HepG2 (cell line): Measurements from ENCODE around the gene ULK4. TPM values are rescaled to one million over a fixed set of nuclear protein-coding genes. Genes with fewer than 3 reads are reported as not detected.

ENCODE experiments used
- DR1 ChIP-seq: sonication (generic); formaldehyde crosslinking; IDR thresholded peaks from 2 replicates; pipeline ENCODE4 v1.8.0; 2021; ENCODE audit warnings: mild to moderate bottlenecking, missing genetic modification reagents, inconsistent platforms
- GLI4 ChIP-seq: sonication (generic); formaldehyde crosslinking; IDR thresholded peaks from 2 replicates; pipeline ENCODE4 v1.5.1; 2020; ENCODE audit warnings: missing genetic modification reagents, mild to moderate bottlenecking, moderate library complexity, borderline replicate concordance
- HES4 ChIP-seq: sonication (generic); formaldehyde crosslinking; IDR thresholded peaks from 2 replicates; pipeline ENCODE4 v1.9.0; 2021; ENCODE audit warnings: mild to moderate bottlenecking, missing genetic modification reagents, borderline replicate concordance
- ISX ChIP-seq: sonication (generic); formaldehyde crosslinking; conservative IDR thresholded peaks from 2 replicates; pipeline ENCODE4 v1.5.0; 2020; ENCODE audit warnings: missing genetic modification reagents
- NR2F1 ChIP-seq, 2 experiments: fragments of 450-650 bp in 1 of 2; formaldehyde crosslinking in 1 of 2; IDR thresholded peaks; 2 replicates each; pipeline versions ENCODE4 v1.5.0 to v1.6.1; 2016 to 2020; ENCODE audit warnings: mild to moderate bottlenecking in 1 of 2, missing compliant biosample characterization in 1 of 2, missing genetic modification reagents in 1 of 2, moderate library complexity in 1 of 2
- SAFB2 ChIP-seq: sonication (generic); formaldehyde crosslinking; IDR thresholded peaks from 2 replicates; pipeline ENCODE4 v1.5.1; 2020; ENCODE audit warnings: missing genetic modification reagents, low read depth, mild to moderate bottlenecking, borderline replicate concordance
- ZNF232 ChIP-seq: sonication (generic); formaldehyde crosslinking; IDR thresholded peaks from 2 replicates; pipeline ENCODE4 v1.4.0; 2020; ENCODE audit warnings: missing genetic modification reagents, borderline replicate concordance
- ZNF354B ChIP-seq: sonication (generic); formaldehyde crosslinking; IDR thresholded peaks from 2 replicates; pipeline ENCODE4 v1.8.0; 2022; ENCODE audit warnings: mild to moderate bottlenecking, missing genetic modification reagents
- ZNF589 ChIP-seq: sonication (generic); formaldehyde crosslinking; conservative IDR thresholded peaks from 2 replicates; pipeline ENCODE4 v1.8.0; 2022; ENCODE audit warnings: mild to moderate bottlenecking, moderate library complexity, missing genetic modification reagents
- ZNF766 ChIP-seq: sonication (generic); formaldehyde crosslinking; IDR thresholded peaks from 2 replicates; pipeline ENCODE4 v1.5.0; 2020; ENCODE audit warnings: missing genetic modification reagents, borderline replicate concordance
- ZSCAN9 ChIP-seq: IDR thresholded peaks from 2 replicates; pipeline ENCODE4 v1.6.1; 2016; ENCODE audit warnings: borderline replicate concordance
- polyA plus RNA-seq, 8 experiments: library from polyadenylated mRNA; depleted of rRNA in 3 of 8; stranded (reverse) in 7 of 8; unstranded in 1 of 8; fragments of >200 nt; fragmentation: Illumina TruSeq in 4 of 8; extraction: Trizol in 4 of 8; gene quantifications; 2 replicates each; pipeline versions ENCODE4 v1.2.1 to v1.2.3, GENCODE V29; 2011 to 2016; ENCODE audit warnings: low read depth in 4 of 8, missing spikeins in 1 of 8, mixed read lengths in 1 of 8; ENCODE audit not compliant: insufficient read depth in 1 of 8
- total RNA-seq, 5 experiments: library from RNA; depleted of rRNA; stranded (reverse); fragments of >200 nt; fragmentation: Illumina TruSeq; extraction: Trizol; gene quantifications; 2 replicates each; pipeline ENCODE4 v1.2.3, GENCODE V29; 2016; ENCODE audit warnings: low read depth in 1 of 5
- TF ChIP-seq, protein P1 (sequence below): sonication (generic); formaldehyde crosslinking; IDR thresholded peaks from 2 replicates; pipeline ENCODE4 v1.4.0; 2020; ENCODE audit warnings: low read depth, missing genetic modification reagents
- TF ChIP-seq, protein P2 (sequence below): sonication (generic); formaldehyde crosslinking; conservative IDR thresholded peaks from 2 replicates; pipeline ENCODE4 v1.4.0; 2020; ENCODE audit warnings: missing genetic modification reagents
- TF ChIP-seq, protein P3 (sequence below): sonication (generic); formaldehyde crosslinking; IDR thresholded peaks from one replicate; pipeline ENCODE4 v1.5.1; 2020; ENCODE audit warnings: mild to moderate bottlenecking, missing genetic modification reagents; ENCODE audit errors: not compliant biosample characterization

ULK4 gene
- total and polyA plus RNA-seq, 2 of the 13 experiments (the other 11 are each of a cell fraction or from before 2014, with no cell fraction given), result 6.7 to 11.8 TPM

DNA sequence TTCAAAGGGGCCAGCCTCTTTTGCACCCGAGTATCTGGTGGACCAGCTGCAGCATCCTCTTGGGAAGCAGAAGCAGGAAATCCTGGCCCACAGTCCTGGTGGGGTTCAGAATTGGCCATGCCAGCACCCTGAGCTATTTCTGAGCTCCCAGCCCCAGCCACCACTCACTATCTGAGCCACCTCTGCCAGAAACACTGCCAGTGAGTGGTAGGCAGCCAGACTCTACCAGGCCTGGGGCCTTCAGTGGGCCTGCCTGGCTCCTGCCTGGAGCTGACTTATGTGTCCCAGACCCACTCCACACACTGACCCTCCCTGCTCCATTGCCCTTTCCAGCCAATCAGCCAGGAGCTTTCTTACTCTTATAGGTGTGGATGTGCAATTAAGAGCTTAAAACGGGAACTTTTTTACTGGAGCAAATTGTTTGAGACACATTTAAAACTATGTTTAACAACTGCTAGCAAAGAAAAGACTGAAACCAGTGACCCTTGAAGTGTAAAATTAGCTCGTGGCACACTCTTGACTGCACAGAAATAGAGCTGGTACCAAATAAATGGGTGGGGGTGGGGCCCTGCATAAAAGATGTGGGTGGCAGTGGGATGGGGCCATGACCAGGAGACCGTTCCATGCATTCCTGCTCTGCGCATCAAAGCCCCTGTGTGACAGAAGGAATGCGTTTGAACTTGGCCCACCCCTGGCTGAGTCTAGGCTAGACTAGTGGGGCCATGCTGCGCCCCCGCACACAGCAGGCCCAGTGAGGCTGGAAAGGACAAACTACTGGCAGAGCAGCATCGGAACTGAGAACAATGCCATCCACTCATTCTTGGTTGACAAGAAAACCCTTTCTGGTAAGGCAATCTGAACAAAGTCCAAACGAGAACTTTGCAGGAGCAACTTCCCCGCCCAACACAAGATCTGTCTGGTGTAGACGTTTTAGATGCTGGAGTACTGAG, 714.6 kb downstream of the ULK4 start (continued):
- TF ChIP-seq, protein P1, sequence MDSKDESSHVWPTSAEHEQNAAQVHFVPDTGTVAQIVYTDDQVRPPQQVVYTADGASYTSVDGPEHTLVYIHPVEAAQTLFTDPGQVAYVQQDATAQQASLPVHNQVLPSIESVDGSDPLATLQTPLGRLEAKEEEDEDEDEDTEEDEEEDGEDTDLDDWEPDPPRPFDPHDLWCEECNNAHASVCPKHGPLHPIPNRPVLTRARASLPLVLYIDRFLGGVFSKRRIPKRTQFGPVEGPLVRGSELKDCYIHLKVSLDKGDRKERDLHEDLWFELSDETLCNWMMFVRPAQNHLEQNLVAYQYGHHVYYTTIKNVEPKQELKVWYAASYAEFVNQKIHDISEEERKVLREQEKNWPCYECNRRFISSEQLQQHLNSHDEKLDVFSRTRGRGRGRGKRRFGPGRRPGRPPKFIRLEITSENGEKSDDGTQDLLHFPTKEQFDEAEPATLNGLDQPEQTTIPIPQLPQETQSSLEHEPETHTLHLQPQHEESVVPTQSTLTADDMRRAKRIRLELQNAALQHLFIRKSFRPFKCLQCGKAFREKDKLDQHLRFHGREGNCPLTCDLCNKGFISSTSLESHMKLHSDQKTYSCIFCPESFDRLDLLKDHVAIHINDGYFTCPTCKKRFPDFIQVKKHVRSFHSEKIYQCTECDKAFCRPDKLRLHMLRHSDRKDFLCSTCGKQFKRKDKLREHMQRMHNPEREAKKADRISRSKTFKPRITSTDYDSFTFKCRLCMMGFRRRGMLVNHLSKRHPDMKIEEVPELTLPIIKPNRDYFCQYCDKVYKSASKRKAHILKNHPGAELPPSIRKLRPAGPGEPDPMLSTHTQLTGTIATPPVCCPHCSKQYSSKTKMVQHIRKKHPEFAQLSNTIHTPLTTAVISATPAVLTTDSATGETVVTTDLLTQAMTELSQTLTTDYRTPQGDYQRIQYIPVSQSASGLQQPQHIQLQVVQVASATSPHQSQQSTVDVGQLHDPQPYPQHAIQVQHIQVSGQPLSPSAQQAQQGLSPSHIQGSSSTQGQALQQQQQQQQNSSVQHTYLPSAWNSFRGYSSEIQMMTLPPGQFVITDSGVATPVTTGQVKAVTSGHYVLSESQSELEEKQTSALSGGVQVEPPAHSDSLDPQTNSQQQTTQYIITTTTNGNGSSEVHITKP (CRISPR knock-in tag), result no peak
- TF ChIP-seq HES4 (CRISPR knock-in tag) (no peak), SAFB2 (CRISPR knock-in tag) (no peak), ZNF354B (CRISPR knock-in tag) (no peak), NR2F1 (CRISPR knock-in tag; IDR thresholded peaks at IDR 0.05) (no peak), ZNF589 (CRISPR knock-in tag) (no peak), ZNF232 (no peak), DR1 (CRISPR knock-in tag) (peak; percentile 35; the same call in 1 of the 2 replicates), ISX (CRISPR knock-in tag) (no peak), ZSCAN9 (CRISPR knock-in tag) (0 out of 2 replicates have a peak, but pooled peaks have one; percentile 29), GLI4 (CRISPR knock-in tag) (no peak), ZNF766 (CRISPR knock-in tag) (no peak)
- TF ChIP-seq, protein P2, sequence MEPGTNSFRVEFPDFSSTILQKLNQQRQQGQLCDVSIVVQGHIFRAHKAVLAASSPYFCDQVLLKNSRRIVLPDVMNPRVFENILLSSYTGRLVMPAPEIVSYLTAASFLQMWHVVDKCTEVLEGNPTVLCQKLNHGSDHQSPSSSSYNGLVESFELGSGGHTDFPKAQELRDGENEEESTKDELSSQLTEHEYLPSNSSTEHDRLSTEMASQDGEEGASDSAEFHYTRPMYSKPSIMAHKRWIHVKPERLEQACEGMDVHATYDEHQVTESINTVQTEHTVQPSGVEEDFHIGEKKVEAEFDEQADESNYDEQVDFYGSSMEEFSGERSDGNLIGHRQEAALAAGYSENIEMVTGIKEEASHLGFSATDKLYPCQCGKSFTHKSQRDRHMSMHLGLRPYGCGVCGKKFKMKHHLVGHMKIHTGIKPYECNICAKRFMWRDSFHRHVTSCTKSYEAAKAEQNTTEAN (CRISPR knock-in tag), result 0 out of 2 replicates have a peak, but pooled peaks have one; percentile 33
- TF ChIP-seq, protein P3, sequence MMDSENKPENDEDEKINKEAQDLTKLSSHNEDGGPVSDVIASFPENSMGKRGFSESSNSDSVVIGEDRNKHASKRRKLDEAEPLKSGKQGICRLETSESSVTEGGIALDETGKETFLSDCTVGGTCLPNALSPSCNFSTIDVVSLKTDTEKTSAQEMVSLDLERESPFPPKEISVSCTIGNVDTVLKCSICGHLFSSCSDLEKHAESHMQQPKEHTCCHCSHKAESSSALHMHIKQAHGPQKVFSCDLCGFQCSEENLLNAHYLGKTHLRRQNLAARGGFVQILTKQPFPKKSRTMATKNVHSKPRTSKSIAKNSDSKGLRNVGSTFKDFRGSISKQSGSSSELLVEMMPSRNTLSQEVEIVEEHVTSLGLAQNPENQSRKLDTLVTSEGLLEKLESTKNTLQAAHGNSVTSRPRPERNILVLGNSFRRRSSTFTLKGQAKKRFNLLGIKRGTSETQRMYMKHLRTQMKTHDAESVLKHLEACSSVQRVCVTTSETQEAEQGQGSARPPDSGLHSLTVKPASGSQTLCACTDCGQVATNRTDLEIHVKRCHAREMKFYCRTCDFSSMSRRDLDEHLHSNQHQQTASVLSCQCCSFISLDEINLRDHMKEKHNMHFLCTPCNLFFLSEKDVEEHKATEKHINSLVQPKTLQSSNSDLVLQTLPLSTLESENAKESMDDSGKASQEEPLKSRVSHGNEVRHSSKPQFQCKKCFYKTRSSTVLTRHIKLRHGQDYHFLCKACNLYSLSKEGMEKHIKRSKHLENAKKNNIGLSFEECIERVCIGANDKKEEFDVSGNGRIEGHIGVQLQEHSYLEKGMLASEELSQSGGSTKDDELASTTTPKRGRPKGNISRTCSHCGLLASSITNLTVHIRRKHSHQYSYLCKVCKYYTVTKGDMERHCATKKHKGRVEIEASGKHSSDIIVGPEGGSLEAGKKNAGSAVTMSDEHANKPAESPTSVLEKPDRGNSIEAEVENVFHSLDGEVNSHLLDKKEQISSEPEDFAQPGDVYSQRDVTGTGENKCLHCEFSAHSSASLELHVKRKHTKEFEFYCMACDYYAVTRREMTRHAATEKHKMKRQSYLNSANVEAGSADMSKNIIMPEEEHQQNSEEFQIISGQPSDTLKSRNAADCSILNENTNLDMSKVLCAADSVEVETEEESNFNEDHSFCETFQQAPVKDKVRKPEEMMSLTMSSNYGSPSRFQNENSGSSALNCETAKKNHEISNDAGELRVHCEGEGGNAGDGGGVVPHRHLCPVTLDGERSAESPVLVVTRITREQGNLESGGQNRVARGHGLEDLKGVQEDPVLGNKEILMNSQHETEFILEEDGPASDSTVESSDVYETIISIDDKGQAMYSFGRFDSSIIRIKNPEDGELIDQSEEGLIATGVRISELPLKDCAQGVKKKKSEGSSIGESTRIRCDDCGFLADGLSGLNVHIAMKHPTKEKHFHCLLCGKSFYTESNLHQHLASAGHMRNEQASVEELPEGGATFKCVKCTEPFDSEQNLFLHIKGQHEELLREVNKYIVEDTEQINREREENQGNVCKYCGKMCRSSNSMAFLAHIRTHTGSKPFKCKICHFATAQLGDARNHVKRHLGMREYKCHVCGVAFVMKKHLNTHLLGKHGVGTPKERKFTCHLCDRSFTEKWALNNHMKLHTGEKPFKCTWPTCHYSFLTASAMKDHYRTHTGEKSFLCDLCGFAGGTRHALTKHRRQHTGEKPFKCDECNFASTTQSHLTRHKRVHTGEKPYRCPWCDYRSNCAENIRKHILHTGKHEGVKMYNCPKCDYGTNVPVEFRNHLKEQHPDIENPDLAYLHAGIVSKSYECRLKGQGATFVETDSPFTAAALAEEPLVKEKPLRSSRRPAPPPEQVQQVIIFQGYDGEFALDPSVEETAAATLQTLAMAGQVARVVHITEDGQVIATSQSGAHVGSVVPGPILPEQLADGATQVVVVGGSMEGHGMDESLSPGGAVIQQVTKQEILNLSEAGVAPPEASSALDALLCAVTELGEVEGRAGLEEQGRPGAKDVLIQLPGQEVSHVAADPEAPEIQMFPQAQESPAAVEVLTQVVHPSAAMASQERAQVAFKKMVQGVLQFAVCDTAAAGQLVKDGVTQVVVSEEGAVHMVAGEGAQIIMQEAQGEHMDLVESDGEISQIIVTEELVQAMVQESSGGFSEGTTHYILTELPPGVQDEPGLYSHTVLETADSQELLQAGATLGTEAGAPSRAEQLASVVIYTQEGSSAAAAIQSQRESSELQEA (CRISPR knock-in tag), result no peak
